ENCODE measurements around the gene TNS4.

The TNS4 gene

GRCh38 chr17:40510328-40510648 is 8.9 kb upstream of the TNS4 start:
- TF ChIP-seq, protein P1, sequence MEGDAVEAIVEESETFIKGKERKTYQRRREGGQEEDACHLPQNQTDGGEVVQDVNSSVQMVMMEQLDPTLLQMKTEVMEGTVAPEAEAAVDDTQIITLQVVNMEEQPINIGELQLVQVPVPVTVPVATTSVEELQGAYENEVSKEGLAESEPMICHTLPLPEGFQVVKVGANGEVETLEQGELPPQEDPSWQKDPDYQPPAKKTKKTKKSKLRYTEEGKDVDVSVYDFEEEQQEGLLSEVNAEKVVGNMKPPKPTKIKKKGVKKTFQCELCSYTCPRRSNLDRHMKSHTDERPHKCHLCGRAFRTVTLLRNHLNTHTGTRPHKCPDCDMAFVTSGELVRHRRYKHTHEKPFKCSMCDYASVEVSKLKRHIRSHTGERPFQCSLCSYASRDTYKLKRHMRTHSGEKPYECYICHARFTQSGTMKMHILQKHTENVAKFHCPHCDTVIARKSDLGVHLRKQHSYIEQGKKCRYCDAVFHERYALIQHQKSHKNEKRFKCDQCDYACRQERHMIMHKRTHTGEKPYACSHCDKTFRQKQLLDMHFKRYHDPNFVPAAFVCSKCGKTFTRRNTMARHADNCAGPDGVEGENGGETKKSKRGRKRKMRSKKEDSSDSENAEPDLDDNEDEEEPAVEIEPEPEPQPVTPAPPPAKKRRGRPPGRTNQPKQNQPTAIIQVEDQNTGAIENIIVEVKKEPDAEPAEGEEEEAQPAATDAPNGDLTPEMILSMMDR (IDR thresholded peaks at IDR 0.05; ENCODE audit: borderline replicate concordance, control extremely low read depth, extremely low read depth, insufficient read depth, missing control alignments) = no peak
- in situ Hi-C loops (cut with MboI; ENCODE audit: low sequenced_read_pairs, unreplicated experiment) = no loop called here
- DNase-seq (ENCODE audit: low spot score) = no peak

- DNase-seq (ENCODE audit: low spot score) = no peak
- TF ChIP-seq, protein P1 (IDR thresholded peaks at IDR 0.05; ENCODE audit: borderline replicate concordance, control extremely low read depth, extremely low read depth, insufficient read depth, missing control alignments) = no peak
- in situ Hi-C loops (cut with MboI; ENCODE audit: low sequenced_read_pairs, unreplicated experiment) = no loop called here
Observed at GRCh38 chr17:40509626-40510327, 8.4 kb upstream of the TNS4 start.

- in situ Hi-C loops (cut with MboI; ENCODE audit: low sequenced_read_pairs, unreplicated experiment) = no loop called here
- no peak for DNase-seq (ENCODE audit: low spot score)
- TF ChIP-seq, protein P1 (IDR thresholded peaks at IDR 0.05; ENCODE audit: borderline replicate concordance, control extremely low read depth, extremely low read depth, insufficient read depth, missing control alignments) = no peak
Observed at GRCh38 chr17:40506786-40507185, 5.4 kb upstream of the TNS4 start.

GRCh38 chr17:40503154-40503553 is 1.7 kb upstream of the TNS4 start:
- in situ Hi-C loops (cut with MboI; ENCODE audit: low sequenced_read_pairs, unreplicated experiment) = no loop called here
- TF ChIP-seq, protein P1 (IDR thresholded peaks at IDR 0.05; ENCODE audit: borderline replicate concordance, control extremely low read depth, extremely low read depth, insufficient read depth, missing control alignments) = no peak
- DNase-seq (ENCODE audit: low spot score) = no peak

DNA sequence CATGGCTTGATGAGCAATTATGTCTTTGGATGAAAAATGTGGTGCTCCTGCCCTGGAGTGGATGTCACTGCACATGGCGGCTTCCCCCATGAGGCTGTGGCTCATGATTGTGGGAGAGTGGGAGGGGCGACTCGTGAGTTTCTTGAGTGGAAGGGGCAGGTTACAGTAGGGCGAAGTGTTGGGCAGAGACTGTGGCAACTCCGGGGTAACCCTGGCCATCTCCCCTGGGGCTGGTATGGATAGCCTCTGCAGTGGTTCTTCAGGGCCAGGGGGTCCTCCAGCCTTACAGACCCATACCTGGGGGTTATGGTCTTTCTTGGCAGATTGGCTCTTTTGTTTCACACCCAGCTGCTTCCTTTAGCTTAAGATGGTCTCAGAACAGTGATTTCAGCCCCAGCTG is 1.3 kb upstream of the TNS4 start:
- no peak for DNase-seq (ENCODE audit: low spot score)
- TF ChIP-seq, protein P1 (IDR thresholded peaks at IDR 0.05; ENCODE audit: borderline replicate concordance, control extremely low read depth, extremely low read depth, insufficient read depth, missing control alignments) = no peak
- in situ Hi-C loops (cut with MboI; ENCODE audit: low sequenced_read_pairs, unreplicated experiment) = no loop called here

- in situ Hi-C loops (cut with MboI; ENCODE audit: low sequenced_read_pairs, unreplicated experiment) = no loop called here
- TF ChIP-seq, protein P1 (IDR thresholded peaks at IDR 0.05; ENCODE audit: borderline replicate concordance, control extremely low read depth, extremely low read depth, insufficient read depth, missing control alignments) = no peak
- no peak for DNase-seq (ENCODE audit: low spot score)
Observed at GRCh38 chr17:40500709-40501108, 714 bp downstream of the TNS4 start.
